Measurements from ENCODE around the gene KATNAL1.
"Not testable (repeated sequence)": the region's sequence is repeated elsewhere in the genome, so short reads cannot be mapped to it uniquely, and the experiment has no call there.

The KATNAL1 gene

GRCh38 chr13:30295116-30295515 lies 12.2 kb downstream of the KATNAL1 start:
- no peak for TF ChIP-seq GATA1 (IDR thresholded peaks at IDR 0.05; ENCODE audit: low read depth, low read length)
- TF ChIP-seq POLR2A (IDR thresholded peaks at IDR 0.05; ENCODE audit: low read length): no peak
- no peak for DNase-seq

- TF ChIP-seq POLR2A (IDR thresholded peaks at IDR 0.05; ENCODE audit: low read length) (no peak), GATA1 (IDR thresholded peaks at IDR 0.05; ENCODE audit: low read depth, low read length) (no peak)
- peak; percentile 21 to 45 for DNase-seq
Measured at GRCh38 chr13:30294004-30294403, 13.3 kb downstream of the KATNAL1 start.

GRCh38 chr13:30292325-30292724 lies 15.0 kb downstream of the KATNAL1 start:
- no peak for TF ChIP-seq POLR2A (IDR thresholded peaks at IDR 0.05; ENCODE audit: low read length)
- no peak for TF ChIP-seq GATA1 (IDR thresholded peaks at IDR 0.05; ENCODE audit: low read depth, low read length)

GRCh38 chr13:30290812-30291436 lies 16.4 kb downstream of the KATNAL1 start:
- no peak for TF ChIP-seq POLR2A (IDR thresholded peaks at IDR 0.05; ENCODE audit: low read length)
- TF ChIP-seq GATA1 (IDR thresholded peaks at IDR 0.05; ENCODE audit: low read depth, low read length): no peak
- no peak for DNase-seq

More at GRCh38 chr13:30292325-30292724, 15.0 kb downstream of the KATNAL1 start:
- peak; percentile 47 to 48 for DNase-seq

DNA sequence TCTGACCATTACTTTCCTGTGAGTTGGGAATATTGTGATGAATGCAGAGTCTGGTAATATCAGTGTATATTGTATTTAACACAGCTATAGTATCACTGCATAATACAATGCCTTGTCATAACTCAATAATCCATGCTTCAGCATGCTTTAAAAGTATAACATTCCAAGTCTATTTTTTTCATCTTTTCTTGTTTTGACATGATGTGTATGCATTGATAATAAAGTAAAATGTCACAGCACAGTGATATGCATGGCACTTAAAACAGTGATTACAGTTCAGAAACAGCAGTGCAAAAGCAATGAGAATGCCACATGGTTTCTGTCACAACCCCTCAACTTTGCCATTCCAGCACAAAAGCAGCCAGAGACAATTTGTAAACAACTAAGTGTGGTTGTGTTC lies 17.8 kb downstream of the KATNAL1 start:
- DNase-seq: no peak

GRCh38 chr13:30286059-30286458 lies 21.3 kb downstream of the KATNAL1 start:
- DNase-seq: not testable (repeated sequence)

More for the DNA sequence above, 17.8 kb downstream of the KATNAL1 start:
- TF ChIP-seq GATA1 (IDR thresholded peaks at IDR 0.05; ENCODE audit: low read depth, low read length) (no peak), POLR2A (IDR thresholded peaks at IDR 0.05; ENCODE audit: low read length) (no peak)

- DNase-seq: no peak
- TF ChIP-seq GATA1 (IDR thresholded peaks at IDR 0.05; ENCODE audit: low read depth, low read length) (no peak), POLR2A (IDR thresholded peaks at IDR 0.05; ENCODE audit: low read length) (no peak)
Measured at GRCh38 chr13:30276178-30276577, 31.2 kb downstream of the KATNAL1 start.

GRCh38 chr13:30274083-30274482 lies 33.3 kb downstream of the KATNAL1 start:
- DNase-seq: no peak
- TF ChIP-seq GATA1 (IDR thresholded peaks at IDR 0.05; ENCODE audit: low read depth, low read length) (no peak), POLR2A (IDR thresholded peaks at IDR 0.05; ENCODE audit: low read length) (no peak)

DNA sequence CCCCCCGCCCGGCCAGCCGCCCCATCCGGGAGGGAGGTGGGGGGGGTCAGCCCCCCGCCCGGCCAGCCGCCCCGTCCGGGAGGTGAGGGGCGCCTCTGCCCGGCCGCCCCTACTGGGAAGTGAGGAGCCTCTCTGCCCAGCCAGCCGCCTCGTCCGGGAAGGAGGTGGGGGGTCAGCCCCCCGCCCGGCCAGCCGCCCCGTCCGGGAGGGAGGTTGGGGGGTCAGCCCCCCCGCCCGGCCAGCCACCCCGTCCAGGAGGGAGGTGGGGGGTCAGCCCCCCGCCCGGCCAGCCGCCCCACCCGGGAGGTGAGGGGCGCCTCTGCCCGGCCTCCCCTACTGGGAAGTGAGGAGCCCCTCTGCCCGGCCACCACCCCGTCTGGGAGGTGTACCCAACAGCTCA lies 37.3 kb downstream of the KATNAL1 start:
- DNase-seq: not testable (repeated sequence)

DNA sequence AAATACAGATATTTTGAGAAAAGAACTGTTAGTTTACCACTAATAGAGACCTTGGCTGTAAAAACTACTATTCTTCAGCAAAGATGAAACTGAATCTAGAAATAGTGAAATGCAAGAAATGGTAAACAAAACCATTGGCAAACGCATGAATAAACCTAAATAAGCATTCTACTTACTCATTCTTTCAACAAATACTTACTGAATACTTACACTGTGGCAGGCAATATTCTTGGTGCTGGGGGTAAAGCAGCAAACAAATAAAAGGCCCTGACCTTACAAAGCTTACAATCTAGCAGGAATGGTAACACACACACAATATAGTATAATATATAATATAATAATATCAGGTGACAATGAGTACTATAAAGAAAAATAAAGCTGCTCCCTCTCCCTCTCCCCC lies 38.7 kb downstream of the KATNAL1 start:
- DNase-seq: no peak
- TF ChIP-seq POLR2A (IDR thresholded peaks at IDR 0.05; ENCODE audit: low read length): no peak
- no peak for TF ChIP-seq GATA1 (IDR thresholded peaks at IDR 0.05; ENCODE audit: low read depth, low read length)

GRCh38 chr13:30266756-30267155 lies 40.6 kb downstream of the KATNAL1 start:
- no peak for TF ChIP-seq POLR2A (IDR thresholded peaks at IDR 0.05; ENCODE audit: low read length)
- TF ChIP-seq GATA1 (IDR thresholded peaks at IDR 0.05; ENCODE audit: low read depth, low read length): no peak
- no peak for DNase-seq

- not testable (repeated sequence) for DNase-seq
Measured at GRCh38 chr13:30259149-30259733, 48.1 kb downstream of the KATNAL1 start.

GRCh38 chr13:30257468-30258099 lies 49.8 kb downstream of the KATNAL1 start:
- TF ChIP-seq GATA1 (IDR thresholded peaks at IDR 0.05; ENCODE audit: low read depth, low read length) (no peak), POLR2A (IDR thresholded peaks at IDR 0.05; ENCODE audit: low read length) (no peak)

DNA sequence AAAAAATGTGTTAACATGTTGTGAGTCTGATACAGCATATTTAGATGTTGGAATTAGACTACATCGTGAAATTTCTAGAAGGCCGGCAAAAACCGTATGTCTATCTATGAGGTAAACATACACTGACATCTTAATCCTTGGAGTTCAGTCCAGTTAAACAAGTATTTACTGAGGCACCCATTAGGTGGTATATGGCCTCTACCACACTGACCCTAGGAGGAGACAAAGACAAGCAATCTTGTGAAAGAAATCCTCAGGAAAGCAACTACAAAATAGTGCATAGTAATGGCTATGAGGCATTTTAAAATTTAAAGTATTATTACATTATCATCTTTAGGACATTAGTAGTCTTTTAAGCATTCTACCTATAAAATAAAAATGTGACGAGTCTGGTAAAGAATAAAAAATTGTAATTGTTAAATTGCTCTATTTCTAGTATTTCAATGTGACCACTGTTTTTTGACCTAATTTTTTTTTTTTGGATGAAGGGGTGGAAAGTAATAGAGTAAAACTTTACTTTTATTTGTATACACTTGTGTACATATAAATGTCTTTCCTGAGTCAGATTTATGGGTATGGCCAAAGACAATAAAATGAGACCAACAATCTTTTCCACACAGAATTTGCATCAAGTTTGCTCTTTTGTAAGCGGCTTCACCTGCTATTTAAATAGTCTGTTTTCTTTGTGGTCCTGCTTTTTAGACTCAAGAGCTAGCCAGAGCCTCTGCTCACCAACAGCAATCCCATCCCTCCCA lies 50.5 kb downstream of the KATNAL1 start:
- TF ChIP-seq GATA1 (IDR thresholded peaks at IDR 0.05; ENCODE audit: low read depth, low read length): no peak
- TF ChIP-seq POLR2A (IDR thresholded peaks at IDR 0.05; ENCODE audit: low read length): no peak
- DNase-seq: peak; percentile 11 to 19

More at GRCh38 chr13:30257468-30258099, 49.8 kb downstream of the KATNAL1 start:
- DNase-seq: no peak

Data from erythroblast (primary cell).